GM12873 (cell line): ENCODE measurements around the gene CRYBA2.

Experiments used
- TF ChIP-seq, protein P1 (sequence below): IDR thresholded peaks from 2 replicates; pipeline ENCODE4 v1.5.1; 2012; ENCODE audit warnings: low read depth, mild to moderate bottlenecking, moderate library complexity, low read length, control low read depth; ENCODE audit not compliant: insufficient read depth; ENCODE audit errors: missing control alignments

Gene CRYBA2

GRCh38 chr2:218984239-218985020 lies 8.8 kb downstream of the CRYBA2 start:
- TF ChIP-seq, protein P1, sequence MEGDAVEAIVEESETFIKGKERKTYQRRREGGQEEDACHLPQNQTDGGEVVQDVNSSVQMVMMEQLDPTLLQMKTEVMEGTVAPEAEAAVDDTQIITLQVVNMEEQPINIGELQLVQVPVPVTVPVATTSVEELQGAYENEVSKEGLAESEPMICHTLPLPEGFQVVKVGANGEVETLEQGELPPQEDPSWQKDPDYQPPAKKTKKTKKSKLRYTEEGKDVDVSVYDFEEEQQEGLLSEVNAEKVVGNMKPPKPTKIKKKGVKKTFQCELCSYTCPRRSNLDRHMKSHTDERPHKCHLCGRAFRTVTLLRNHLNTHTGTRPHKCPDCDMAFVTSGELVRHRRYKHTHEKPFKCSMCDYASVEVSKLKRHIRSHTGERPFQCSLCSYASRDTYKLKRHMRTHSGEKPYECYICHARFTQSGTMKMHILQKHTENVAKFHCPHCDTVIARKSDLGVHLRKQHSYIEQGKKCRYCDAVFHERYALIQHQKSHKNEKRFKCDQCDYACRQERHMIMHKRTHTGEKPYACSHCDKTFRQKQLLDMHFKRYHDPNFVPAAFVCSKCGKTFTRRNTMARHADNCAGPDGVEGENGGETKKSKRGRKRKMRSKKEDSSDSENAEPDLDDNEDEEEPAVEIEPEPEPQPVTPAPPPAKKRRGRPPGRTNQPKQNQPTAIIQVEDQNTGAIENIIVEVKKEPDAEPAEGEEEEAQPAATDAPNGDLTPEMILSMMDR, result no peak

- TF ChIP-seq, protein P1, result no peak
These were observed 9.3 kb downstream of the CRYBA2 start for GRCh38 chr2:218983934-218984238.

DNA sequence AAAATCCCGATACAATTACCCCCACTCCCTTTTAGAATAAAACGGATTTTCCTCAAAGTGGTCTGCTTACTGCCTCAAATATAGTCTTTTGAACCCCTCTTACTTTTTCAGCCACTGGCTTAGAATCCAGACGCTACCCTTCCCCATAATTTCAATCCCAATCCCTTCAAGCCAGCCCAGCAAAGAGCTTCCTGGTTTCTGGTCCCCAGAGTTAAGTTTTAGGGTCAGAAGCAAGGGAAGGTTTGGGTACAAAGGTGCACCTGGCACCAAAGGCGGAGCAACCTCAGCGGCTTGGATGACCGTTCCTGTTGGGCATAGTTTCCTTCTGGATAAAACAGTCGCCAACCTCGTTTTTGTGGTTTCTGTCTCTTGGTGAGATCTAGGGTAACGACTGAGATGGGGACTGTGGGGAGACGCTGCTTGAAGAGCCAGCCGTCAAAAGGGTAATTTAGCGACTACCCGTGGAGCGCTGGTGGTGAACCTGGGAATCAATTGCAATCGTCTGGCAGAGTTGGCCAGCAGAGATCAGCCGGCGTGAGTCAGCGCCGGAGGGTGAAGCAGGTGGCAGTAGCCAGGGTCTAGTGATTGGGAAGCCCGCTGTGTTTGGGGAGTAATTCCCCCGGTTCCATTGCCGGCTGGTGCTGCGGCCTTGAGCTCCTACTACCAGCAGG lies 9.8 kb downstream of the CRYBA2 start:
- TF ChIP-seq, protein P1, result no peak

DNA sequence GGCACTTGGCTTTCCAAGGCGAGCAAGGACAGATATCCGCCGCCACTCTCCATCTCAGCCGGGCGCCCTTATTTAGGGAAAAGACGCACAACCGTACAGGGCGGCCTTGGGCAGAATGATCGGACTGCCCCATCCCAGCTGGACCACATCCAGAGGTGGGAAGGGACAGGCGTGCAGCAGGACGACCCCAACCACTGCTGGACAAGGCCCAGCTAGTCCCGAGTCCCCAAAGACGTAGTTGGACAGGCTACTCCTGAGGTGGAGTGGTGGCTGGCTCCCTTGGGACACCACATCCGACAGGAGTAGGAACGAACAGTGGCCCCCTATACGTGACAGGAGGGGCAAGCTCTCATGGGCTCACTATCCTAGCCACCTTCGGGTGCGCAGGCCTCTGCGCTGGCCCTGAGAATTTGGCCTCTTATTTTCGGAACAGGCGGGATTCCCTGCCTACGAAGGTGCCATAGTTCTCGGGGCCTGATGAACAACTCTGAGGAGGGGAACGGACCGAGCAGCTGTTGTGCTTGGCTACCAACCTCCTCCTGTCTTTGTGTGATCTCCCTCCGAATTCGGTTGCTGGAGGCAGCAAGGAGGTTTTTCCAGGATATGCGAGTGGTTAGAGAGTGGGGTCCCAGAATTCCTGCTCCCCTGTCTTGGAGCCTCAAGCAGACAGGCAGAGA lies 10.5 kb downstream of the CRYBA2 start:
- TF ChIP-seq, protein P1, result no peak

DNA sequence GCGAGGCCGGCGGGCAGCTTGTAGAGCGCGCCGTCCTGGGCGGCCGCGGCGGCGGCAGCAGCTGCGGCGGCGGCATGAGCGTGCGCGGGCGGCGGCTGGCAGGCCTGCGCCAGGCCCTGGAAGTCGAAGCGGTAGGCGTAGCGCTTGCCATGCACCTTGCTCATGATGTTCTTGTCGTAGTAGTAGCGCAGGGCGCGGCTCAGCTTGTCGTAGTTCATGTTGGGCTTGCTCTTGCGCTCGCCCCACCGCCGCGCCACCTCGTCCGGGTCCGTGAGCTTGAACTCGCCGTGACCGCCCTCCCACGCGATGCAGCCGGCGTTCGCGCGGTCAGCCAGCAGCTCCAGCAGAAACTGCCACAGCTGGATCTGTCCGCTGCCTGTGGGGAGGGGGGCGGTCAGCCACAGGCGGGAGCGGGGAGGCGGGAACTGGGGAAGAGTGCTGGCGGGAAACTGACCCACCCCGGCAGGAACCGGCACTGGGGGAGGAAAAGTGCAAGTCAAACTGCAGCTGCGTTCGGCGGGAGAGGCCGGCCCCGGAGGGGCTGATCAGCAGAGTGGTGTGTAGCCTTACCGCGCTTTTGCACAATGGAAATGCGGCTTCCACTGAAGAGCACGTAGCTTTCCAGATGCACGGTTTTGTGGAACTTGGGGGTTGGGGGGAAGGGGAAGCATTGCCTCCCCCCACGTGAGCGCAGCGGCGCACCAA lies 11.2 kb downstream of the CRYBA2 start:
- TF ChIP-seq, protein P1, result no peak

GRCh38 chr2:218981390-218981880 lies 11.8 kb downstream of the CRYBA2 start:
- TF ChIP-seq, protein P1, result peak; percentile 9
